GM12872 (cell line): ENCODE measurements around the gene SPIC.

Experiments used
- CTCF ChIP-seq: IDR thresholded peaks from 3 replicates; pipeline ENCODE4 v1.5.1; 2011; ENCODE audit warnings: low read depth, mild to moderate bottlenecking, low read length, moderate library complexity; ENCODE audit not compliant: insufficient read depth

SPIC gene

GRCh38 chr12:101468948-101469347 is 6.2 kb upstream of the SPIC start:
- TF ChIP-seq CTCF: no peak

- no peak for TF ChIP-seq CTCF
These were observed 4.2 kb upstream of the SPIC start for GRCh38 chr12:101470939-101471338.

- no peak for TF ChIP-seq CTCF
These were observed 888 bp upstream of the SPIC start for GRCh38 chr12:101474248-101474647.

- TF ChIP-seq CTCF: no peak
These were observed 692 bp downstream of the SPIC start for GRCh38 chr12:101475751-101476305.

- no peak for TF ChIP-seq CTCF
These were observed 5.7 kb downstream of the SPIC start for GRCh38 chr12:101480849-101481248.

- TF ChIP-seq CTCF: no peak
These were observed 9.9 kb downstream of the SPIC start for GRCh38 chr12:101485021-101485420.

GRCh38 chr12:101488469-101488868 is 13.3 kb downstream of the SPIC start:
- TF ChIP-seq CTCF: no peak
